ENCODE data around the gene ABCA10.

- TF ChIP-seq, protein P1, sequence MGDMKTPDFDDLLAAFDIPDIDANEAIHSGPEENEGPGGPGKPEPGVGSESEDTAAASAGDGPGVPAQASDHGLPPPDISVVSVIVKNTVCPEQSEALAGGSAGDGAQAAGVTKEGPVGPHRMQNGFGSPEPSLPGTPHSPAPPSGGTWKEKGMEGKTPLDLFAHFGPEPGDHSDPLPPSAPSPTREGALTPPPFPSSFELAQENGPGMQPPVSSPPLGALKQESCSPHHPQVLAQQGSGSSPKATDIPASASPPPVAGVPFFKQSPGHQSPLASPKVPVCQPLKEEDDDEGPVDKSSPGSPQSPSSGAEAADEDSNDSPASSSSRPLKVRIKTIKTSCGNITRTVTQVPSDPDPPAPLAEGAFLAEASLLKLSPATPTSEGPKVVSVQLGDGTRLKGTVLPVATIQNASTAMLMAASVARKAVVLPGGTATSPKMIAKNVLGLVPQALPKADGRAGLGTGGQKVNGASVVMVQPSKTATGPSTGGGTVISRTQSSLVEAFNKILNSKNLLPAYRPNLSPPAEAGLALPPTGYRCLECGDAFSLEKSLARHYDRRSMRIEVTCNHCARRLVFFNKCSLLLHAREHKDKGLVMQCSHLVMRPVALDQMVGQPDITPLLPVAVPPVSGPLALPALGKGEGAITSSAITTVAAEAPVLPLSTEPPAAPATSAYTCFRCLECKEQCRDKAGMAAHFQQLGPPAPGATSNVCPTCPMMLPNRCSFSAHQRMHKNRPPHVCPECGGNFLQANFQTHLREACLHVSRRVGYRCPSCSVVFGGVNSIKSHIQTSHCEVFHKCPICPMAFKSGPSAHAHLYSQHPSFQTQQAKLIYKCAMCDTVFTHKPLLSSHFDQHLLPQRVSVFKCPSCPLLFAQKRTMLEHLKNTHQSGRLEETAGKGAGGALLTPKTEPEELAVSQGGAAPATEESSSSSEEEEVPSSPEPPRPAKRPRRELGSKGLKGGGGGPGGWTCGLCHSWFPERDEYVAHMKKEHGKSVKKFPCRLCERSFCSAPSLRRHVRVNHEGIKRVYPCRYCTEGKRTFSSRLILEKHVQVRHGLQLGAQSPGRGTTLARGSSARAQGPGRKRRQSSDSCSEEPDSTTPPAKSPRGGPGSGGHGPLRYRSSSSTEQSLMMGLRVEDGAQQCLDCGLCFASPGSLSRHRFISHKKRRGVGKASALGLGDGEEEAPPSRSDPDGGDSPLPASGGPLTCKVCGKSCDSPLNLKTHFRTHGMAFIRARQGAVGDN (CRISPR knock-in tag; IDR thresholded peaks at IDR 0.05): no peak
- TF ChIP-seq ZNF660 (CRISPR knock-in tag; IDR thresholded peaks at IDR 0.05; ENCODE audit: borderline replicate concordance, low read depth) (no peak), ZBTB39 (CRISPR knock-in tag; IDR thresholded peaks at IDR 0.05) (no peak), POLR2A (IDR thresholded peaks at IDR 0.05; ENCODE audit: insufficient read depth in 1 of 2, low read depth in 2 of 2, low read length in 2 of 2) (no peak), REST (IDR thresholded peaks at IDR 0.05; ENCODE audit: borderline replicate concordance in 1 of 2, low read depth in 1 of 2, low read length in 2 of 2) (no peak), MTA1 (CRISPR knock-in tag; IDR thresholded peaks at IDR 0.05; ENCODE audit: borderline replicate concordance) (no peak), ZNF253 (CRISPR knock-in tag; IDR thresholded peaks at IDR 0.05; ENCODE audit: borderline replicate concordance) (no peak)
- TF ChIP-seq, protein P2, sequence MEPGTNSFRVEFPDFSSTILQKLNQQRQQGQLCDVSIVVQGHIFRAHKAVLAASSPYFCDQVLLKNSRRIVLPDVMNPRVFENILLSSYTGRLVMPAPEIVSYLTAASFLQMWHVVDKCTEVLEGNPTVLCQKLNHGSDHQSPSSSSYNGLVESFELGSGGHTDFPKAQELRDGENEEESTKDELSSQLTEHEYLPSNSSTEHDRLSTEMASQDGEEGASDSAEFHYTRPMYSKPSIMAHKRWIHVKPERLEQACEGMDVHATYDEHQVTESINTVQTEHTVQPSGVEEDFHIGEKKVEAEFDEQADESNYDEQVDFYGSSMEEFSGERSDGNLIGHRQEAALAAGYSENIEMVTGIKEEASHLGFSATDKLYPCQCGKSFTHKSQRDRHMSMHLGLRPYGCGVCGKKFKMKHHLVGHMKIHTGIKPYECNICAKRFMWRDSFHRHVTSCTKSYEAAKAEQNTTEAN (CRISPR knock-in tag; conservative IDR thresholded peaks at IDR 0.05): no peak
These were observed 18.2 kb upstream of the ABCA10 start for GRCh38 chr17:69246726-69247375.
